ENCODE results near the gene TUBGCP5. TPM values are rescaled to one million over a fixed set of nuclear protein-coding genes. Genes with fewer than 3 reads are reported as not detected.

The TUBGCP5 gene
- total and polyA plus RNA-seq, 2 donors (not counting 3 experiments of a cell fraction or from before 2014, with no cell fraction given): 6.7 to 18.6 TPM

DNA sequence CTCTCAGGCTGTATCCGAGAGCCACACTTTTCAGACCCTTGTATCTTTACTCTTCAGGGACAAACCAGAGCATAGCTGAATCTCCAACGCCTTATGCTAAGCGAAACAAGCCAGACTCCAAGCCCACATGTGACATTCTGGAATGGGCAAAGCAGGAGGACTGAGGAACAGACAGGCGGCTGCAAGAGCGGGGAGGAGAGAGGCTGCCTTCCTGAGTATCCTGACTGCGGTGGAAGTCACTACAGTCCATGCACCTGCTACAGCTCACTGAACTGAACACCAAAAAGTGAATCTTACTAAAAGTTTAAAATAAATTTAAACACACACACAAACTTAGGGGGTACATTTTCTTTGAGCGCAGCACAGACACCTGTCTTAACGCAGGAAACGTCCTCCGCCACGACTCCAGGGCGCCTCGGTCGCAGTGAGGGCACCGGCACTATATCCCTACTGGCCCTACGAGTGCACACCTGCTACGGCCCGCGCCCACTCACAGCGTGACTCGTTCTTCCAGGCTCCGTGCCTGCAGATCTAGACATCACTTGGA, 60.6 kb downstream of the TUBGCP5 start:
- FAIRE-seq: no peak
- POLR2A ChIA-PET: no interaction called here
- Histone ChIP-seq H3K27ac (ENCODE audit: insufficient read depth, low read depth, low read length) (no peak overlapping the region), H3K9me1 (replicated peaks; ENCODE audit: control insufficient read depth, extremely low read depth, insufficient read depth, low read length) (no peaks in the 10 kb centered on the region), H4K20me1 (replicated peaks; ENCODE audit: control insufficient read depth, extremely low read depth, insufficient read depth, low read length) (no peaks in the 10 kb centered on the region), H3K36me3 (ENCODE audit: control insufficient read depth in 2 of 2, extremely low read depth in 1 of 2, insufficient read depth in 2 of 2, low read length in 2 of 2) (no peaks in the 10 kb centered on the region), H2AFZ (ENCODE audit: low read depth, low read length) (no peak overlapping the region), H3K4me2 (ENCODE audit: insufficient read depth, low read length) (peak overlapping the region; percentile 80), H3K4me1 (ENCODE audit: control insufficient read depth, extremely low read depth, insufficient read depth, low read length) (peaks cover 12% of the 10 kb centered on the region), H3K9ac (replicated peaks; ENCODE audit: extremely low read depth, insufficient read depth, low read length) (no peak overlapping the region), H3K79me2 (ENCODE audit: control insufficient read depth, insufficient read depth, low read length) (peaks cover 54% of the 10 kb centered on the region), H3K27me3 (ENCODE audit: control insufficient read depth in 2 of 2, insufficient read depth in 2 of 2, low read length in 2 of 2) (no peaks in the 10 kb centered on the region), H3K9me3 (replicated peaks; ENCODE audit: control insufficient read depth, insufficient read depth, low read length) (no peaks in the 10 kb centered on the region), H3K4me3 (replicated peaks in 1 of 3; ENCODE audit: insufficient read depth in 1 of 3, low read depth in 1 of 3, low read length in 3 of 3) (peak overlapping the region; percentile 62 to 89 (median 72))
- dilution Hi-C loops (cut with MboI; ENCODE audit: extremely low pct_ligation_motif_present, low sequenced_read_pairs): no loop called here
- intact Hi-C loops (cut with micrococcal nuclease): loop anchor here (1.0 to 2.0 kb wide), 3 partner anchors 17 to 140 kb away; partner anchors contain the start of gene NIPA2
- no peak for DNase-seq (ENCODE audit: low read depth, low spot score)
- TF ChIP-seq FOS (IDR thresholded peaks at IDR 0.05; ENCODE audit: borderline replicate concordance, insufficient read depth, low read length) (no peak), POLR2AphosphoS5 (IDR thresholded peaks at IDR 0.05; ENCODE audit: insufficient read depth, low read depth, low read length) (no peak), EZH2 (IDR thresholded peaks at IDR 0.05; ENCODE audit: borderline replicate concordance, low read depth, low read length, severe bottlenecking) (no peak), POLR2A (IDR thresholded peaks at IDR 0.05; ENCODE audit: low read depth, low read length) (no peak), GATA2 (IDR thresholded peaks at IDR 0.05; ENCODE audit: insufficient read depth, insufficient read length, low read depth, low read length) (no peak), MAX (IDR thresholded peaks at IDR 0.05; ENCODE audit: insufficient read depth, insufficient read length) (no peak), JUN (IDR thresholded peaks at IDR 0.05; ENCODE audit: borderline replicate concordance, insufficient read depth, insufficient read length, low read depth) (no peak), MYC (IDR thresholded peaks at IDR 0.05; ENCODE audit: low read depth, low read length) (no peak)
- TF ChIP-seq, protein P1, sequence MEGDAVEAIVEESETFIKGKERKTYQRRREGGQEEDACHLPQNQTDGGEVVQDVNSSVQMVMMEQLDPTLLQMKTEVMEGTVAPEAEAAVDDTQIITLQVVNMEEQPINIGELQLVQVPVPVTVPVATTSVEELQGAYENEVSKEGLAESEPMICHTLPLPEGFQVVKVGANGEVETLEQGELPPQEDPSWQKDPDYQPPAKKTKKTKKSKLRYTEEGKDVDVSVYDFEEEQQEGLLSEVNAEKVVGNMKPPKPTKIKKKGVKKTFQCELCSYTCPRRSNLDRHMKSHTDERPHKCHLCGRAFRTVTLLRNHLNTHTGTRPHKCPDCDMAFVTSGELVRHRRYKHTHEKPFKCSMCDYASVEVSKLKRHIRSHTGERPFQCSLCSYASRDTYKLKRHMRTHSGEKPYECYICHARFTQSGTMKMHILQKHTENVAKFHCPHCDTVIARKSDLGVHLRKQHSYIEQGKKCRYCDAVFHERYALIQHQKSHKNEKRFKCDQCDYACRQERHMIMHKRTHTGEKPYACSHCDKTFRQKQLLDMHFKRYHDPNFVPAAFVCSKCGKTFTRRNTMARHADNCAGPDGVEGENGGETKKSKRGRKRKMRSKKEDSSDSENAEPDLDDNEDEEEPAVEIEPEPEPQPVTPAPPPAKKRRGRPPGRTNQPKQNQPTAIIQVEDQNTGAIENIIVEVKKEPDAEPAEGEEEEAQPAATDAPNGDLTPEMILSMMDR (IDR thresholded peaks at IDR 0.05; ENCODE audit: extremely low read depth in 1 of 2, insufficient read depth in 1 of 2, low read depth in 1 of 2, low read length in 2 of 2): no peak
- BruUV-seq (replicated peaks): TSS peak; percentile 11
- CTCF ChIA-PET: interaction anchor here (1.0 to 1.2 kb wide), 2 partner anchors 17 to 29 kb away, joined by 3 read pairs; no protein-coding TSS in a partner anchor
